Astrocyte (in vitro differentiated cells and primary cell): ENCODE measurements around the gene DCLRE1A.

ENCODE experiments used
- CTCF ChIP-seq: IDR thresholded peaks from 2 replicates; pipeline ENCODE4 v1.5.1; 2011; ENCODE audit warnings: low read depth, mild to moderate bottlenecking, inconsistent platforms, low read length, moderate library complexity; ENCODE audit not compliant: insufficient read depth
- EZH2 ChIP-seq: IDR thresholded peaks from 2 replicates; pipeline ENCODE4 v1.6.1; 2012; ENCODE audit warnings: mild to moderate bottlenecking, low read length, inconsistent platforms; ENCODE audit not compliant: insufficient read depth

- TF ChIP-seq CTCF (no peak), EZH2 (no peak)
Observed at GRCh38 chr10:113806503-113806902, 47.4 kb downstream of the DCLRE1A start.
